Activated CD4-positive, alpha-beta T cell treated with anti-CD3 and anti-CD28 coated beads, Interleukin-2, Interleukin-4, amounts not matched to agents 100 ng/mL and 50 ng/mL, durations not matched to agents 16 hours and 8 hours (primary cell): ENCODE measurements around the gene FITM1.
"Not testable (repeated sequence)": the region's sequence is repeated elsewhere in the genome, so short reads cannot be mapped to it uniquely, and the experiment has no call there.

Experiments
- DNase-seq: peaks from one replicate; pipeline ENCODE4 v3.0.0-alpha.2; 2020; ENCODE audit warnings: low spot score

The FITM1 gene

DNA sequence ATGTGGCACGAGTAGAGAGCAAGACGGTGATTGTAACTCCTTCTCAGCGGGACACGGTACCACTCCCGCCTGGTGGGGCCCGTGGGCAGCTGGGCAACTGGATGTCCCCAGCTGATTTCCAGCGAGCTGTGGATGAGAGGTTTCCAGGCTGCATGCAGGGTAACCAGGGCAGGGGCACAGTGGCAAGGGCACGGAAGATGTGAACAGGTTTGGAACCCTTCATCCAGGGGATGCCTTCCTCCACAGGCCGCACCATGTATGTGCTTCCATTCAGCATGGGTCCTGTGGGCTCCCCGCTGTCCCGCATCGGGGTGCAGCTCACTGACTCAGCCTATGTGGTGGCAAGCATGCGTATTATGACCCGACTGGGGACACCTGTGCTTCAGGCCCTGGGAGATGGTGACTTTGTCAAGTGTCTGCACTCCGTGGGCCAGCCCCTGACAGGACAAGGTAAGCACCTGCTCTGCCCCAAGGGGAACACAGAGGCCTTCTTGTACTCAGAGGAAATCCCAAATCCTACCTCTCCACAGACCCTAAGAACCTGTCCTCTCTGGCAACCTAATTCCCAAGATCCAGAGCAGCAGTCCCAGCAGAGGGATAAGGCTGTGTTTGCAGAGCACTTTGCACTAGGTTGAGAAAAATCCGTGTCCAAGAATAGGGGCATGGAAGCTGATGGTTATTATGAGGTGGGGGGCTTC lies 32.1 kb upstream of the FITM1 start:
- DNase-seq: no peak

- no peak for DNase-seq
These were observed 31.3 kb upstream of the FITM1 start for GRCh38 chr14:24098927-24099813.

DNA sequence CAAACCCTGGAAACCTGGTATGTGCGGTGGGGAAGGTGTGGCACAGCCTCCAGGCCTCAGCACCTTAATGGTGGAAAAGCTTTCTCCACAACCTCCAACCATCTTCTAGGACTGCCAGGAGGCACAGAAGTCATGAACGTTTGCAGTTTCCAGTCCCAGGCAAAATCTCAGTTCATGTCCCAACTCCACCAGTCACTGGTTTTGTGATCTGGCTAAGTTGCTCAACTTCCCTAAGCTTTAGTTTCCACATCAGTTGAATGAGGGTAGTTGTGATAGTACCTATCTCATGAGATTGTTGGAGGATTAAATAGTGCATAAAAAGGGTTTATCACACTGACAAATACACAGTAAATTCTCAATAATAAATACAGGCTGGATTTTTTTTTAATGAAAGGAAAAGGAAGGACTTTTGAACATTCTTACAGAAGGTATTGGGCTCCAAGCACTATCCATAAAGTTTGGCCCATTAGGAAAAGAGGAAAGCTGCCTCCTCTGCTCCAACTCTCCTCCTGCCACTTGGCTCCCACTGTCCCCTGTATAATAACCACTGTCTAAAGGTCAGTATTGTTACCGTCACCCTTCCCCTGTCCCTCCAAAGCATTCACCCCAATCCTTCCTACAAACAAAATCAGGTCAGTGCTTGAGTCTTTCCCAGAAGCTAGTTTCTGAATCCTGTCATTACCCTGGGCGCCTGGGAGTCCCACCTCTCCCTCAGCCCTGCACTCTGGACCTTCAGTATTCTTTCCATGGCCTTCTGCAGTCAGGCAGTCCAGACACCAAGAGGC lies 30.1 kb upstream of the FITM1 start:
- no peak for DNase-seq

- DNase-seq: no peak
These were observed 29.4 kb upstream of the FITM1 start for GRCh38 chr14:24100982-24101494.

DNA sequence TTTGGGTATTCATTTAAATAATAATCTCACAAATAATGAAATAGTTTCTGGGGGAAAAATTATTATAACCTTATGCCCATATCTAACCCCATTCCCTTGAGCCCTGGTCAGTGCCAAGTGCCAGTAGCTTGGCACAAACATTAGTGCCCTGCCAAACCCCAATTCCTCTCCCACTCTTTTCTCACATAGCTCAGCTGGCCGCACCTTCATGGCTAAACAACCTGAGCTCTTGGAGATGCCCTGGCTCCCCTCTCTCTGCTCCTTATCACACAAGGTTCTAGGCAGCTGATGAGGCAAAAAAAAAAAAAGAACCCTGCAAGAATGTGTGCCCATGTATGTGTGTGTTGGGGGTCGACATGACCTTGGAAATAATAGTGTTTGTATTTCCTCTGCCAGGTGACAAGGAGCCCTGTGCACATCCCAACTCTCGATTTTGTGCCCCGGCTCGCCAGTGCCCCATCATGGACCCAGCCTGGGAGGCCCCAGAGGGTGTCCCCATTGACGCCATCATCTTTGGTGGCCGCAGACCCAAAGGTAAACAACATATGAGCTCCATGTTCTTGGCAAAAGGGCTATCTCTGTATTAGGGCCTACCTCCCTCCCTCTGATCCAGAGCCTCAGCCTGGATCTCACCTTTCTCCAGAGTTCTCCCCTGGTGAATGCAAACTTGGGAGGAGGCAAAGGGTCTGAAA lies 28.0 kb upstream of the FITM1 start:
- DNase-seq: no peak

- DNase-seq: no peak
These were observed 27.0 kb upstream of the FITM1 start for GRCh38 chr14:24103451-24103850.

GRCh38 chr14:24105609-24106239 lies 24.7 kb upstream of the FITM1 start:
- DNase-seq: not testable (repeated sequence)

DNA sequence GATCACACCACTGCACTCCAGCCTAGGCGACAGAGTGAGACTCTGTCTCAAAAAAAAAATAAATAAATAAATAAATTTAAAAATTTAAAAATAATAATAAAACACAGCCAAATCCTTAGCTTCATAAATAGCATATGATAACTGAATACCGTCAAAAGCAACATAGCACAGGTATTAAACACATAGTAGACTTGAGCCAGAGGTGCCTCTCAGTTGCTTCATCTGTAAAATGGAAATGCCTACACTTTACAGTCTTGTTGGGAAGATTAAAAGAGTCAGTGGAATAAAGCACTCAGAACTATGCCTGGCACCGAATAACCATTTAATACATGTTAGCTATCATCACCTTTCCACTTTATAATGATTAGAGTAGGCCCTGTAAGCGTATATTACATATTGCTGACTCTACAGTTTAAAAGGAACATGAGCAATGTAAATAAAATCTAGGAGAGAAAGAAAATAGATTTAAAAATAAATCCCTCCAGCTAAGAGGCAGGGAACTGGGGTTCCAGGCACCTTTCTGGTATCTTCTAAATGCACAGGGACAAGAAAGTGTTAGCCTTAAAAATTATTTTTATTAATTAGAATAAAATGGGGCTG lies 23.7 kb upstream of the FITM1 start:
- no peak for DNase-seq

- DNase-seq: no peak
These were observed 22.1 kb upstream of the FITM1 start for GRCh38 chr14:24108336-24108874.

DNA sequence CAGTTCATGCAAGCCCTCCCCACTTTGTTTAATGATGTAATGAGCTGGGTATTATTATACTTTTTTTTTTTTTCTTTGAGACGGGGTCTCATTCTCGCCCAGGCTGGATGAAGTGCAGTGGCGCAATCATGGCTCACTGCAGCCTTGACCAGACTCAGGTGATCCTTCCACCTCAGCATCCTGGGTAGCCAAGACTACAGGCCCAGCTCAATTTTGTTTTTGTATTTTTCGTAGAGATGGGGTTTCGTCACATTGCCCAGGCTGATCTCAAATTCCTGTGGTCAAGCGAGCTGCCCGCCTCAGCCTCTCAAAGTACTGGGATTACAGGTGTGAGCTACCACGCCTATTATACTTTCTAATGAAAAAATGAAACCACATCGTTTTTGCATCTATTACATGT lies 20.4 kb upstream of the FITM1 start:
- no peak for DNase-seq

DNA sequence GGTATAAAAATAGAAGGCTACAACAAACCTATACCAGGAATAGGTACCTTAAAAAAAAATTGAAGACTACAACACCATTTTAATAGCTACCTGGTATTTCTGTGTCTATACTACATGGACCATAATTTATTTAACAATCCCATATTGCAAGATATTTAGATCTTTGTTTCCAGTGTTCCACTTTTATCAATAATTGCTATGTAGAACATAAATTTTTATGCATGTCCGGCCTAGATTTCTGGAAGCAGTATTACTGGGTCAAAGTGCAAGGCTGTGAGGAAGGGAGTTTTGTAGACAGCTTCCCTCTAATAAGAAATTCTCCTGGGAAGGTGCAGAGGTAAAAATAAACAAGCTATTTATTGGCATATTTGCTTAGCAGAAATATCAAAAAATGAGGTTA lies 19.9 kb upstream of the FITM1 start:
- no peak for DNase-seq

- DNase-seq: no peak
These were observed 17.1 kb upstream of the FITM1 start for GRCh38 chr14:24113379-24113800.

GRCh38 chr14:24113801-24114531 lies 16.5 kb upstream of the FITM1 start:
- peak; percentile 81 for DNase-seq

- peak; percentile 99 for DNase-seq
These were observed 15.7 kb upstream of the FITM1 start, which contains the start of the genes DCAF11 and NRL for GRCh38 chr14:24114532-24115421. DCAF11 (plus strand) TSS chr14:24114777; CDS start chr14:24115595, 818 bp downstream. NRL (minus strand) TSS chr14:24114949; CDS start chr14:24082848, 32,101 bp downstream.

DNA sequence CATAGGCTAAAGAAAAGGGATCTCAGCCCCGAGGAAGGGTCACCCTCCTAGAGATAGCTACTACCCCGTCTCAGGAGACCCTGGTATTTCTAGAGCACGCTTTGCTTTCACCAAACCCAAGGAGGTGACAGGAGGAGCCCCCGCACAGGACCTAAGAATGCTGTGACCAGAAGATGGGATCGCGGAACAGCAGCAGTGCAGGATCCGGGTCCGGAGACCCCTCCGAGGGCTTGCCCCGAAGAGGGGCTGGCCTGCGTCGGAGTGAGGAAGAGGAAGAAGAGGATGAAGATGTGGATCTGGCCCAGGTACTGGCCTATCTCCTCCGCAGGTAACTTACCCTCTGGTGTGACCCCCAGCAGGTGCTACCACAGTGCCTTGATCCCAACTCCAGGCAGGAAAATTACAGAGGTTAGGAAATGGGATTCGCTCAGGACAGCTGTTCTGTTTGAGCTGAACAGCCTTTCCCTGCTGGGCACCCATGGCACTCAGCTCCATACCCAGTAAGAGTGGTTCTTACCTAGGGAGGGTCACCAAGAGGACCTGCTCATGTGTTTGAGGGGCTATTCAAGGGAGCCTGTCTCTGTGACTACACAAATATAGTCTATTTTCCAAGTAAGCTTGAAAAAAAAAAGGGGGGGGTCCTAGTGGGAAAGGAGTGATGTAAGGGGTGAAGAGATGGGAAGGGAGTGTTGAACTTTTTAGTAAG lies 14.9 kb upstream of the FITM1 start:
- DNase-seq: no peak

DNA sequence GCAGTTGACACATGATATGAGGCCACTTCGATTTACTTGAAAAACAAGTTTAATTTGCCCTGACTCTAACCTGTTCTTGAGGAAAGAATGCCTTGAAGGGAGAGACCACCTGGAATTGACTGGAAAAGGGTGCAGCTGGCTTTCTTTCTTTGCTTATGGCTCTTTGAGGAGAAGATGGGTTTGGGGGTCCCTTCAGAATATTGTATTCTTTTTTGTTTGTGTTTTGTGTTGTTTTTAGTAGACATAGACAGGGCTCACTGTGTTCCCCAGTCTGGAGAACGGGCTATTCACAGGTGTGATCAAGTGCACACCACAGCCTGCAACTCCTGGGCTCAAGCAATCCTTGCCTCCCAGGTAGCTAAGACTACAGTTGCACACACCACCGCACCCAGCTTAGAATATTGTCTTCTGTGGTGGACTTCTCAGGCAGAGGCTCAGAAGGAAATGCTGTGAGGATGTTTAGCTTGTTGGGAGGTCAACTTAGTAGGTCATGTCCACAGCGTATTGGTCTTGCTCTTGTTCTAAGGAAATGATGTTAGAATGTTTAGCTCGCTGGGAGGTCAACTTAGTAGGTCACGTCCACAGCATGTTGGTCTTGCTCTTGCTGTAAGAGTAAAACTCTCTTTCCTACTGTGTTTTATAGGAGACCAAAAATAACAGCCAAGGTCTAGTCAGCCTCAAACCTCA lies 14.2 kb upstream of the FITM1 start:
- no peak for DNase-seq

- DNase-seq: no peak
These were observed 13.3 kb upstream of the FITM1 start for GRCh38 chr14:24117179-24117578.
